Measurements from ENCODE around the gene HIP1. TPM values are rescaled to one million over a fixed set of nuclear protein-coding genes. Genes with fewer than 3 reads are reported as not detected.
"Not testable (repeated sequence)": the region's sequence is repeated elsewhere in the genome, so short reads cannot be mapped to it uniquely, and the experiment has no call there.

HIP1 gene
- total RNA-seq, 2 experiments from 2014 or later, result 4.1 to 4.6 TPM

DNA sequence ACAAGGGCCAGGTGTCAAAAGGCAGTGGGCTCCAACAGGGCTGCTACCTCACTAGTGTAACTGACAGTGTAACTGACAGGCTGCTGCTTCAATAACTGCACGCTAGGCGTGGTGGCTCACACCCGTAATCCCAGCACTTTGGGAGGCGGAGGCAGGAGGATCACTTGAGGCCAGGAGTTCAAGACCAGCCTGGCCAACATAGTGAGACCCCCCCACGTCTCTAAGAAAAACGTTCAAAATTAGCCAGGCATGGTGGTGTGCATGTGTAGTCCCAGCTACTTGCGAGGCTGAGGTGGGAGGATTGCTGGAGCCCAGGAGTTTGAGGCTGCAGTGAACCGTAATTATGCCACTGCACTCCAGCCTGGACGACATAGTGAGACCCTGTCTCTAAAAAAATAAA is 16.8 kb downstream of the HIP1 start:
- DNase-seq; H3K27me3 Mint-ChIP-seq (ENCODE audit: low read depth); H3K36me3 Mint-ChIP-seq (ENCODE audit: low read depth); H3K4me3 Mint-ChIP-seq; H3K9me3 Mint-ChIP-seq (ENCODE audit: insufficient read depth); CTCF ChIA-PET; ATAC-seq; H3K4me1 Mint-ChIP-seq (ENCODE audit: low read depth); H3K27ac Mint-ChIP-seq: not testable (repeated sequence)
- POLR2A ChIA-PET, result interaction anchor here (1.0 kb wide), 1 partner anchor 16 kb away, joined by 6 read pairs; no protein-coding TSS in a partner anchor

DNA sequence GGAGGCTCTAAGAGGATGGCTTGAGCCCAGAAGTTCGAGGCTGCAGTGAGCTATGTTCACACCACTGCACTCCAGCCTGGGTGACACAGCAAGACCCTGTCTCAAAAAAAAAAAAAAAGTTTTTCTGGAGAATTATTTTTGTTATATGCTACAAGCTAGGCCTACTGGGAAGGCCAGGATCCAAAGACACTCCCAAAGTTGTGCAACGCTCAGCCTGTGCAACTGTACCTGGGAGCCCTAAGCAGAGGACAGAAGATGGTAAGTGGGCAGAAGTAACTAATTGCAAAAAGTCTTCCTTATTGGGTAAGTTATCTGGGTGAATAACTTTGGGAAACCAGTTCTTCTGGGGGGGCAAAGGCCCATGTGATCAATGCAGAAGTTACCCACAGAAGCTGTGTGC is 17.3 kb downstream of the HIP1 start:
- H3K4me3 Mint-ChIP-seq, result no peak overlapping the region
- CTCF ChIA-PET, result no interaction called here
- POLR2A ChIA-PET, result interaction anchor here (1.0 kb wide), 1 partner anchor 16 kb away, joined by 6 read pairs; no protein-coding TSS in a partner anchor

DNA sequence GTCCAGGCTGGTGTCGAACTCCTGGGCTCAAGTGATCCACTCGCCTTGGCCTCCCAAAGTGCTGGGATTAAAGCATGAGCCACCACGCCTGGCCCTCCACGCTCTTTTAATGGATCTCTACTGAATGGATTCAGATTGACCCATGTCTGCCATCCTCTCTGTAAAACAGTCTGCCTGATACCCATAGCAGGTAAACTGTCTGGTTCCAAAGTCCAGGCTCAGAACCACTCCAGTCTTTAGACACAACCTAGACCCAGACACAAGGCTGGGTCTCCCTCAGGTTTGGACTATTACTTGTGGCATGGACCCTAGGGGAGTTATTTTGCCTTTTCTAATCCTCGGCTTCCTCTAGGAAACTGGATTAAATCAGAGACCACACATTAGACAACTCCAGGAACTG is 19.1 kb downstream of the HIP1 start:
- Mint-ChIP-seq H3K4me1 (ENCODE audit: low read depth) (no peaks in the 10 kb centered on the region), H3K36me3 (ENCODE audit: low read depth) (no peaks in the 10 kb centered on the region), H3K27ac (no peak overlapping the region), H3K9me3 (ENCODE audit: insufficient read depth) (no peaks in the 10 kb centered on the region), H3K4me3 (no peak overlapping the region), H3K27me3 (ENCODE audit: low read depth) (no peaks in the 10 kb centered on the region)
- ChIA-PET CTCF (no interaction called here), POLR2A (no interaction called here)
- no peak for DNase-seq
- ATAC-seq, result no peak

More for the DNA sequence above, 17.3 kb downstream of the HIP1 start:
- peaks cover 6% of the 10 kb centered on the region for H3K4me1 Mint-ChIP-seq (ENCODE audit: low read depth)
- H3K27me3 Mint-ChIP-seq (ENCODE audit: low read depth), result no peaks in the 10 kb centered on the region
- DNase-seq (no peak), ATAC-seq (no peak)
- H3K36me3 Mint-ChIP-seq (ENCODE audit: low read depth), result no peaks in the 10 kb centered on the region
- H3K27ac Mint-ChIP-seq, result no peak overlapping the region
- H3K9me3 Mint-ChIP-seq (ENCODE audit: insufficient read depth), result no peaks in the 10 kb centered on the region

GRCh38 chr7:75718390-75719031 is 20.2 kb downstream of the HIP1 start:
- Mint-ChIP-seq H3K36me3 (ENCODE audit: low read depth) (no peaks in the 10 kb centered on the region), H3K9me3 (ENCODE audit: insufficient read depth) (no peaks in the 10 kb centered on the region)
- CTCF ChIA-PET, result no interaction called here

DNA sequence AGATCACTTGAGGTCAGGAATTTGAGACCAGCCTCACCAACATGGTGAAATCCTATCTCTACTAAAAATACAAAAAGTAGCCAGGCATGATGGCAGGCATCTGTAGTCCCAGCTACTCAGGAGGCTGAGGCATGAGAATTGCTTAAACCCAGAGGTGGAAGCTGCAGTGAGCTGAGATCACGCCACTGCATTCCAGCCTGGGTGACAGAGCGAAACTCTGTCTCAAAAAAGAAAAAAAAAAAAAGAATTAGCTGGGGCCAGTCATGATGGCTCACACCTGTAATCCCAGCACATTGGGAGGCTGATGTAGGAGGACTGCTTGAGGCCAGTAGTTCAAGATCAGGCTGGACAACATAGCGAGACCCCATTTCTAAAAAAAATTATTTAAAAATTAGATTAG is 21.0 kb downstream of the HIP1 start:
- H3K36me3 Mint-ChIP-seq (ENCODE audit: low read depth); DNase-seq; POLR2A ChIA-PET; H3K27ac Mint-ChIP-seq; H3K4me3 Mint-ChIP-seq; H3K9me3 Mint-ChIP-seq (ENCODE audit: insufficient read depth); H3K27me3 Mint-ChIP-seq (ENCODE audit: low read depth); H3K4me1 Mint-ChIP-seq (ENCODE audit: low read depth); ATAC-seq; CTCF ChIA-PET: not testable (repeated sequence)

More at GRCh38 chr7:75718390-75719031, 20.2 kb downstream of the HIP1 start:
- H3K4me3 Mint-ChIP-seq, result no peak overlapping the region
- POLR2A ChIA-PET, result no interaction called here
- ATAC-seq (no peak), DNase-seq (no peak)
- no peak overlapping the region for H3K27ac Mint-ChIP-seq
- no peaks in the 10 kb centered on the region for H3K4me1 Mint-ChIP-seq (ENCODE audit: low read depth)
- H3K27me3 Mint-ChIP-seq (ENCODE audit: low read depth), result no peaks in the 10 kb centered on the region

DNA sequence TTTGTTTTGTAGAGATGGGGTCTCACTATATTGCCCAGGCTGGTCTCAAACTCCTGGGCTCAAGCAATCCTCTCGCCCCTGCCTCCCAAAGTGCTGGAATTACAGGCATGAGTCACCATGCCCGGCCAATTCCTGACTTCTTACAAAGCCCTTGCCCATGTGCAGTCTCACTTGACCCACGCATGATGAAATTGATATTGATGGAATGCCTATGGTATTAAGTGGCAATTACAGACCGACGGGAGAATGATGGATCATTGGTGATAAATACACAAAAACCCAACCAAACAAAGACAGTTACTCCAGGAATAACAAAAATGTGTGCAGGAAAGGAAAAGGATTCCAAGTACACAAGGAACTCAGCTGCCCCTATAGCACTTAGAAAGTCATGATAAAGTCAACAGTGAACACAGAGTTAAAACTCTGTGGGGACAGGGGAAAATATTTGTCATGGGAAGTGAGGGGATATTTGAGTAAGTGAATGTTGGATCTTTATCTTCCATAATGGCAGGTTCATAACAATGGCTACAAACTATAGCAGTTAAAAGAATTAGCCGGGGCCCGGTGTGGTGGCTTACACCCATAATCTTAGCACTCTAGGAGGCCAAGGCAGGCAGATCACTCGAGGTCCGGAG is 21.6 kb downstream of the HIP1 start:
- Mint-ChIP-seq H3K27me3 (ENCODE audit: low read depth) (peaks cover 5% of the 10 kb centered on the region), H3K4me1 (ENCODE audit: low read depth) (peaks cover 8% of the 10 kb centered on the region), H3K9me3 (ENCODE audit: insufficient read depth) (no peaks in the 10 kb centered on the region), H3K27ac (no peak overlapping the region), H3K36me3 (ENCODE audit: low read depth) (no peaks in the 10 kb centered on the region), H3K4me3 (no peak overlapping the region)
- POLR2A ChIA-PET, result no interaction called here
- ATAC-seq, result no peak
- DNase-seq, result no peak
- CTCF ChIA-PET, result no interaction called here

- Mint-ChIP-seq H3K4me1 (ENCODE audit: low read depth) (peaks cover 15% of the 10 kb centered on the region), H3K4me3 (no peak overlapping the region), H3K27ac (no peak overlapping the region), H3K27me3 (ENCODE audit: low read depth) (peaks cover 10% of the 10 kb centered on the region), H3K9me3 (ENCODE audit: insufficient read depth) (peaks cover 2% of the 10 kb centered on the region), H3K36me3 (ENCODE audit: low read depth) (peaks cover 6% of the 10 kb centered on the region)
- ATAC-seq, result no peak
- ChIA-PET POLR2A (no interaction called here), CTCF (no interaction called here)
- DNase-seq, result no peak
Measured at GRCh38 chr7:75715864-75716263, 22.9 kb downstream of the HIP1 start.

DNA sequence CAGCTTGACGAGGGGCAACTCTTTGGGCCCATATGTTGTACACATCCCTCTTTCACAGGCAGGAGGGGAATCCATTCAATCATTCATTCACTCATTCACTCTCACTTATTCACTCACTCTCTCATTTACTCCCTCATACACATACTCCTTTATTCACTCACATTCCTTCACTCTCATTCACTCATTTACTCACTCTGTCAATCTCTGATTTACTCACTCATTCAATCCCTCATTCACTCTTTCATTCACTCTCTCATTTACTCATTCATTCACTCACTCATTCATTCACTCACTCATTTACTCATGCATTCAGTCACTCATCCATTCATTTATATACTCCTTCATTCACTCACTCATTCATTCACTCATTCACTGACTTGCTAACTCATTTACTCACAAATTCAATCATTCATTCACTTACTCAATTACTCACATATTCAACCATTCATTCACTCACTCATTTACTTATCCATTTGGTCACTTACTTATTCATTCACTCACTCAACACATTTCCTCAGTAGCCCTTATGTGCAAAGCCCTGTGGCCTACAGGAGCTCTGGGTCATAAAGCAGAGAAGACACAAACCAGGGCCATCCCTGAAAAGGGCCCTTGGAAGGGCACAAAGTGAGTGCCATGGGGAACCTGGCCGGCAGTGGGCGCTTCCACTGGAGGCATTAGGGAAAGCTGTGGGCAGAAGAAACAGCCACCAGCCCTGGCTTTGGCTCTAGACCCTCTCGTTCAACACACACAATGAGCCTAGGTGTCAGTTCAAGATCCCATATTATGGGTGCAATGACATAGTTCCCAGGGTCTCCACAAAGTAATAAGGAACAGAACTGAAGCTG is 26.0 kb downstream of the HIP1 start:
- Mint-ChIP-seq H3K27me3 (ENCODE audit: low read depth) (peaks cover 16% of the 10 kb centered on the region), H3K4me1 (ENCODE audit: low read depth) (peaks cover 15% of the 10 kb centered on the region), H3K36me3 (ENCODE audit: low read depth) (peaks cover 12% of the 10 kb centered on the region), H3K4me3 (no peak overlapping the region), H3K27ac (no peak overlapping the region), H3K9me3 (ENCODE audit: insufficient read depth) (peaks cover 8% of the 10 kb centered on the region)
- CTCF ChIA-PET, result no interaction called here
- DNase-seq (no peak), ATAC-seq (no peak)
- POLR2A ChIA-PET, result no interaction called here

DNA sequence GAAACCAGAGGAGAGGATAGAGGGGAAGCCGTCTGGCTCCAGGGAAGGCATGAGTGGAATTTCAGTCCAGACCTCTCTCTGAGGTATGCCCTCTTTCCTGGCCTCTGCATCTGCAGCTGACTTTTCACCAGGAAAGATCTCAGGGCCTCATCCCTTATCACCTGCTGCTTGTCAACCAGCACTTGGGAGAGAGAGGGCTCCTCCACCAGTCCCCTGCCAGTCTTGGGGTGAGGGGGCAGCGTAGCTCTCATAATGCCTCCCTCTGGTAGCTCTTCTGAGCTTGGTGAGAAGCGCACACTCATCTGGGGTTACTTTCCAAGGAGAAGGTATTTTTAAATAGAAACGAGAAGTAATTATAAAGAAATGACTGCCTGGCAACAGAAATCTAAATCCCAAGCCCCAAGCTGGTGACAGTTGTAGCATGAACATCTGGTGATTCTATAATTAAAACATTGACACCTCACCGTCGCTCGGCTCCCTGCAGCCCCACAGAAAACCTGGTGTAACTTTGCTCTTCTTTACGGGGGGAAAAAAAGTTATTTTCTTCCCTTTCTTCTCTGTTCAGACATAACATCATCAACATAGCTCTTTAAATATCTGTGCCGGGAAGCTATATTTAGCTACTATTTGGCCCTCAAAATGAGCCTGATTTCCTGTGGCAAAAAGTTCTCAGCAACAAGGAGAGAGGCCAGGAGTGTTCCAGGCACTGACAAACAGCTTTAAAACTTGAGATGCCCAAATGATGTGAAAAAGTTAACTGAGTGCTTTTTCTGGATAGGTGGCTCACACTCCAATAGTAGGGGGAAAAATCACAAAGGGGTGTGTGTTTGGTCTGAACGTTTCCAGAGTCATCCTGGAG is 26.9 kb downstream of the HIP1 start:
- H3K36me3 Mint-ChIP-seq (ENCODE audit: low read depth), result peaks cover 12% of the 10 kb centered on the region
- CTCF ChIA-PET, result no interaction called here
- ATAC-seq, result no peak
- H3K27ac Mint-ChIP-seq, result no peak overlapping the region
- no peak for DNase-seq
- peaks cover 15% of the 10 kb centered on the region for H3K4me1 Mint-ChIP-seq (ENCODE audit: low read depth)
- POLR2A ChIA-PET, result no interaction called here
- no peak overlapping the region for H3K4me3 Mint-ChIP-seq
- peaks cover 16% of the 10 kb centered on the region for H3K27me3 Mint-ChIP-seq (ENCODE audit: low read depth)
- peaks cover 8% of the 10 kb centered on the region for H3K9me3 Mint-ChIP-seq (ENCODE audit: insufficient read depth)

DNA sequence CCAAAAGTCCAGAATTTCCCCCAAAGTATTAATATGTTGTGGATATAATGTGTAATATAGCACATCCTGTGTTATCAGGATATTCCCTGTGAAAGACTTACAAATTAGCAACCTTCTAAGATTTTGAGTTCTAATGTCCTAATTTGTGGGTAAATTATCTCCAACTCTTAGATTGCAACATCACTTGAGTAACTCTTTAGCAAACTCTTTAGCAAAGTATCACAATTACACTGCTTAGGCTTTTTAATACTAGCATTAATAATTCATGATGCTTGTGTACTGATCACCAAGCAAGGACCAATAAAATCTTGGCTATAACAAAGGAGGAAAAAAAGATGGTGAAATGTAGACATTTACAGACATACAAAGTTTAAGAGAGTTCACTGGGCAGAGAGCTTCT is 27.7 kb downstream of the HIP1 start:
- Mint-ChIP-seq H3K9me3 (ENCODE audit: insufficient read depth) (peaks cover 8% of the 10 kb centered on the region), H3K36me3 (ENCODE audit: low read depth) (peaks cover 12% of the 10 kb centered on the region), H3K4me1 (ENCODE audit: low read depth) (peaks cover 15% of the 10 kb centered on the region), H3K27me3 (ENCODE audit: low read depth) (peaks cover 16% of the 10 kb centered on the region), H3K27ac (no peak overlapping the region), H3K4me3 (no peak overlapping the region)
- DNase-seq (no peak), ATAC-seq (no peak)
- POLR2A ChIA-PET, result no interaction called here
- CTCF ChIA-PET, result no interaction called here

GRCh38 chr7:75704928-75705327 is 33.8 kb downstream of the HIP1 start:
- no peak for DNase-seq
- no peaks in the 10 kb centered on the region for H3K9me3 Mint-ChIP-seq (ENCODE audit: insufficient read depth)
- H3K27me3 Mint-ChIP-seq (ENCODE audit: low read depth), result peaks cover 3% of the 10 kb centered on the region
- ChIA-PET CTCF (no interaction called here), POLR2A (no interaction called here)
- H3K4me3 Mint-ChIP-seq, result no peak overlapping the region
- no peak for ATAC-seq
- H3K4me1 Mint-ChIP-seq (ENCODE audit: low read depth), result no peaks in the 10 kb centered on the region
- H3K36me3 Mint-ChIP-seq (ENCODE audit: low read depth), result peaks cover 4% of the 10 kb centered on the region
- H3K27ac Mint-ChIP-seq, result no peak overlapping the region

DNA sequence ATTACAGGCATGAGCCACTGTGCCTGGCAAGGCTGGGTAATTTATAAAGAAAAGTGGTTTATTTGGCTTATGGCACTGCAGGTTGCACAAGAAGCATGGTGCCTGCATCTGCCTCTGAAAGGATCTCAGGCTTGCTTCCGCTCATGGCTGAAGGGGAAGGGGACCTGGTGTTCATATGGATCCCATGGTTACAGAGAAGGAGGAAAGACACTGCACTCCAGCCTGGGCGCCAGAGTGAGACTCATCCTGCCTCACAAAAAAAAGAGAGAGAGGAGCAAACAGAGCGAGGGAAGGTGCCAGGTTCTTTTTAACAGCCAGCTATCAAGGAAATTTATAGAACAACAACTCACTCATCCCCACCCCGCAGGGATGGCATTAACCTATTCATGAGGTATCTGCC is 36.2 kb downstream of the HIP1 start:
- POLR2A ChIA-PET, result no interaction called here
- H3K27ac Mint-ChIP-seq, result no peak overlapping the region
- H3K4me1 Mint-ChIP-seq (ENCODE audit: low read depth), result no peaks in the 10 kb centered on the region
- ATAC-seq (no peak), DNase-seq (no peak)
- H3K4me3 Mint-ChIP-seq, result no peak overlapping the region
- CTCF ChIA-PET, result no interaction called here
- no peaks in the 10 kb centered on the region for H3K9me3 Mint-ChIP-seq (ENCODE audit: insufficient read depth)
- no peaks in the 10 kb centered on the region for H3K27me3 Mint-ChIP-seq (ENCODE audit: low read depth)
- no peaks in the 10 kb centered on the region for H3K36me3 Mint-ChIP-seq (ENCODE audit: low read depth)
